Small intestine (tissue), 7 donors: Measurements from ENCODE around the gene PGAP2. TPM values are rescaled to one million over a fixed set of nuclear protein-coding genes. Genes with fewer than 3 reads are reported as not detected.

ENCODE experiments used
- DNase-seq, 2 donors: peaks; one replicate each; pipeline versions ENCODE4 v3.0.0 to v3.0.0-alpha.2; 2013
- FAIRE-seq: peaks from 2 replicates; lab custom pipeline; 2012; peaks lifted over from hg19 to GRCh38; lab: Jason Lieb, UNC
- H3K27ac ChIP-seq, 3 donors: one replicate each; pipeline ENCODE4 v1.5.1; 2013; ENCODE audit warnings: low read length in 2 of 3, mild to moderate bottlenecking in 2 of 3, control low read depth in 1 of 3, inconsistent platforms in 1 of 3, low read depth in 1 of 3, moderate library complexity in 1 of 3
- H3K27me3 ChIP-seq, 3 donors: one replicate each; pipeline ENCODE4 v1.6.1; 2013; ENCODE audit warnings: low read length in 3 of 3, inconsistent platforms in 1 of 3; ENCODE audit not compliant: control insufficient read depth in 3 of 3, insufficient read depth in 3 of 3
- H3K36me3 ChIP-seq, 3 donors: one replicate each; pipeline ENCODE4 v1.6.1; 2013; ENCODE audit warnings: low read length in 3 of 3, inconsistent platforms in 1 of 3, low read depth in 1 of 3, mild to moderate bottlenecking in 1 of 3, moderate library complexity in 1 of 3; ENCODE audit not compliant: control insufficient read depth in 3 of 3, insufficient read depth in 2 of 3
- H3K4me1 ChIP-seq, 3 donors: one replicate each; pipeline ENCODE4 v1.6.1; 2013; ENCODE audit warnings: low read length in 2 of 3, inconsistent platforms in 1 of 3, low read depth in 1 of 3, mild to moderate bottlenecking in 1 of 3, moderate library complexity in 1 of 3; ENCODE audit not compliant: control insufficient read depth in 3 of 3, insufficient read depth in 2 of 3
- H3K4me3 ChIP-seq, 3 donors: one replicate each; pipeline ENCODE4 v1.5.1; 2013; ENCODE audit warnings: low read length in 3 of 3, control low read depth in 1 of 3, inconsistent platforms in 1 of 3, low read depth in 1 of 3, mild to moderate bottlenecking in 1 of 3, moderate library complexity in 1 of 3
- H3K9me3 ChIP-seq, 2 donors: one replicate each; pipeline ENCODE4 v1.6.1; 2013; ENCODE audit warnings: low read depth in 1 of 2, low read length in 1 of 2; ENCODE audit not compliant: control insufficient read depth in 2 of 2, insufficient read depth in 1 of 2
- WGBS, 3 donors: extraction: QIAGEN DNeasy Blood & Tissue Kit; methylation state at CpG; one replicate each; pipeline ENCODE4 v1.1.7; 2013; 5-methylcytosine and 5-hydroxymethylcytosine counted together
- polyA plus RNA-seq, 4 donors: library from polyadenylated mRNA; stranded (reverse) in 3 of 4; unstranded in 1 of 4; fragments of 200-250 nt in 3 of 4; fragments of 120-200 nt in 1 of 4; gene quantifications; one replicate each; pipeline versions ENCODE4 v1.2.1 to v1.2.3, GENCODE V29; 2013
- donor health status: healthy with polysubstance abuse.
- donor health status: control.
- donor health status: control.
- donor health status: Bipolar disorder and iron deficiency.
- donor health status: healthy.

PGAP2 gene
- polyA plus RNA-seq, 4 donors: 18.9 to 106 (median 24.1) TPM

GRCh38 chr11:3837793-3838192 lies 29.4 kb downstream of the PGAP2 start:
- Histone ChIP-seq H3K27ac (peak overlapping the region in 2 of 3 donors; percentile 47 to 91), H3K36me3 (peaks cover 0 to 17% (median 0%) of the 10 kb centered on the region in 3 donors), H3K4me1 (peaks cover 30 to 40% (median 39%) of the 10 kb centered on the region in 3 donors), H3K9me3 (peaks cover 0 to 10% of the 10 kb centered on the region in 2 donors), H3K4me3 (no peak overlapping the region), H3K27me3 (no peaks in the 10 kb centered on the region)
- peak in 1 of 2 donors; percentile 33 for DNase-seq
- 67 to 83% (median 76%) methylated on average over 1 of the region's 1 CpG for WGBS, 3 donors
- FAIRE-seq: no peak

- DNase-seq (no peak), FAIRE-seq (no peak)
- Histone ChIP-seq H3K27me3 (no peaks in the 10 kb centered on the region), H3K4me1 (peaks cover 25 to 38% (median 36%) of the 10 kb centered on the region in 3 donors), H3K4me3 (peak overlapping the region in 1 of 3 donors; percentile 82), H3K9me3 (peaks cover 0 to 10% of the 10 kb centered on the region in 2 donors), H3K36me3 (peaks cover 0 to 12% (median 0%) of the 10 kb centered on the region in 3 donors), H3K27ac (peak overlapping the region in 2 of 3 donors; percentile 6 to 91)
- 66 to 85% (median 75%) methylated on average over 2 of the region's 2 CpGs for WGBS, 3 donors
Measured at GRCh38 chr11:3838504-3838903, 30.1 kb downstream of the PGAP2 start.

GRCh38 chr11:3840004-3840869 lies 31.9 kb downstream of the PGAP2 start:
- 2 to 3% (median 2%) methylated on average over 32 to 46 of the region's 46 CpGs for WGBS, 3 donors
- no peak for FAIRE-seq
- Histone ChIP-seq H3K4me3 (peak overlapping the region; percentile 76 to 92 (median 82)), H3K27me3 (no peaks in the 10 kb centered on the region), H3K4me1 (peaks cover 19 to 26% (median 23%) of the 10 kb centered on the region in 3 donors), H3K27ac (peak overlapping the region; percentile 80 to 94 (median 91)), H3K9me3 (peaks cover 0 to 10% of the 10 kb centered on the region in 2 donors), H3K36me3 (peaks cover 0 to 8% (median 0%) of the 10 kb centered on the region in 3 donors)
- DNase-seq: peak; percentile 21 to 89

GRCh38 chr11:3840870-3841425 lies 32.6 kb downstream of the PGAP2 start, which contains the start of gene RHOG:
Gene RHOG, minus strand, starts transcription at chr11:3840959. Its CDS starts 12,821 bp downstream, at chr11:3828138.
- H3K27me3 ChIP-seq: no peaks in the 10 kb centered on the region
- peak within 1 kb of the TSS; percentile 76 to 92 (median 82) for H3K4me3 ChIP-seq
- peaks cover 0 to 10% of the 10 kb centered on the region in 2 donors for H3K9me3 ChIP-seq
- H3K27ac ChIP-seq: peak within 1 kb of the TSS; percentile 94 to 98 (median 96)
- H3K4me1 ChIP-seq: peaks cover 13 to 20% (median 16%) of the 10 kb centered on the region in 3 donors
- H3K36me3 ChIP-seq: peaks cover 0 to 6% (median 0%) of the 10 kb centered on the region in 3 donors
- 0% methylated on average over 18 to 39 of the region's 42 CpGs for WGBS, 3 donors
- DNase-seq (peak; percentile 82 to 83), FAIRE-seq (no peak)

GRCh38 chr11:3841426-3842350 lies 33.3 kb downstream of the PGAP2 start:
- peak overlapping the region; percentile 84 to 98 (median 96) for H3K27ac ChIP-seq
- H3K4me1 ChIP-seq: peaks cover 13 to 16% (median 16%) of the 10 kb centered on the region in 3 donors
- 21 to 33% (median 21%) methylated on average over 30 to 44 of the region's 44 CpGs for WGBS, 3 donors
- peaks cover 0 to 4% (median 0%) of the 10 kb centered on the region in 3 donors for H3K36me3 ChIP-seq
- peaks cover 0 to 10% of the 10 kb centered on the region in 2 donors for H3K9me3 ChIP-seq
- DNase-seq: peak; percentile 86 to 95
- H3K27me3 ChIP-seq: no peaks in the 10 kb centered on the region
- no peak for FAIRE-seq
- peak overlapping the region; percentile 76 to 92 (median 82) for H3K4me3 ChIP-seq

- Histone ChIP-seq H3K4me1 (peaks cover 3 to 7% (median 5%) of the 10 kb centered on the region in 3 donors), H3K27ac (no peak overlapping the region), H3K36me3 (no peaks in the 10 kb centered on the region), H3K4me3 (no peak overlapping the region), H3K27me3 (no peaks in the 10 kb centered on the region), H3K9me3 (peaks cover 0 to 10% of the 10 kb centered on the region in 2 donors)
- WGBS, 3 donors: 89 to 96% (median 91%) methylated on average over 3 of the region's 3 CpGs
- no peak for DNase-seq
- FAIRE-seq: no peak
Measured at GRCh38 chr11:3843326-3843725, 35.0 kb downstream of the PGAP2 start.

GRCh38 chr11:3845246-3845645 lies 36.9 kb downstream of the PGAP2 start:
- Histone ChIP-seq H3K9me3 (peaks cover 0 to 10% of the 10 kb centered on the region in 2 donors), H3K27me3 (no peaks in the 10 kb centered on the region), H3K36me3 (no peaks in the 10 kb centered on the region), H3K4me3 (no peak overlapping the region), H3K27ac (no peak overlapping the region), H3K4me1 (peaks cover 0 to 3% (median 0%) of the 10 kb centered on the region in 3 donors)
- FAIRE-seq: no peak
- no peak for DNase-seq
- WGBS, 3 donors: 69 to 88% (median 81%) methylated on average over 1 of the region's 1 CpG
